Measurements from ENCODE around the gene FAM114A2. TPM values are rescaled to one million over a fixed set of nuclear protein-coding genes. Genes with fewer than 3 reads are reported as not detected.

The FAM114A2 gene
- 10 to 100 TPM in 1 of 2 donors, 1 to 10 TPM in 1; 8.9 to 31.1 TPM for total RNA-seq

DNA sequence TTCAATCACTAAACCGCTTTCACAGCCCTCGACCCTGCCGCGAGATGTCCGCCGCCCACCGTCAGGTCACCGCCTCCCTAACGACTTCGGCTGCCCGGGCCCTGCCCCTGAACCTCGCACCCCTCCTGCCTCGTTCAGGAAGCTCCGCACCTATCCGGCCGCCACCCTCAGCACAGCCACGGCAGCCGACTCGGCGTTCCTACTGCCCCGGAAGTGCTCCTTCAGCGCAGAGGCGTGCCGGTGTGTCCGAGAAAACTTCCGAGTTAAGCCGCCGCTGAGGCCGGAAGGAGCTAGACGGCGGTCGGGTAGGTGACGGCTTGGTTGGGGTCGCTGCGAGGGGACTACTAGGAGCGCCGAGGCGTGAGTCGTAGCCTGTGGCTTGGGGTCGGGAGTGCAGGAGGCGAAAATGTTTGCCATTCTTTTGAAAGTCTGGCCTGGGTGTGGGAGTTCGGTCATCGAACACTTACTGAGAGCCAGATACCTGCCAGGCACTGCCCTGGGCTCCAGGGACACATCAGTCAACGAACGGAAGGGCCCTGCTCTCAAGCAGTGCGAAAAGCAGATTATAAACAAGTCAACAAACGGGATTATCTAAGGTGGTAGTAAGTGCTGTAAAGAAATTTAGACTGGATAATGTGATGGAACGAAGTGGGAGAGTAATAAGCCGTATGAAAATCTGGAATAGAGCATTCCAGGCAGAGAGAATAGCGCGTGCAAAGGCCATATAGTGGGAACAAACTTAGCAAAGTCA, at the start of gene FAM114A2, which contains the start of gene MFAP3:
Gene FAM114A2 (minus strand): TSS at position 204 of the 751 bp plus-strand sequence. CDS start 3,957 bp downstream, outside the sequence.
Gene MFAP3 (plus strand): TSS at position 261 of the 751 bp plus-strand sequence. CDS start 10,756 bp downstream, outside the sequence.
- Histone ChIP-seq H3K36me3 (replicated peaks in 1 of 2; ENCODE audit: insufficient read depth in 1 of 2, low read depth in 2 of 2) (no peaks in the 10 kb centered on the region), H3K9me3 (no peaks in the 10 kb centered on the region), H3K27me3 (no peaks in the 10 kb centered on the region), H3K4me1 (peaks cover 16% of the 10 kb centered on the region), H3K27ac (peak within 1 kb of the TSS; percentile 70 to 91 (median 80)), H3K4me3 (peak within 1 kb of the TSS; percentile 92 to 97)
- intact Hi-C loops (cut with DNase I), result no loop called here
- WGBS, 2 donors, result 0 to 1% methylated on average over 38 to 51 of the region's 51 CpGs
- ATAC-seq (peak; percentile 98), DNase-seq (peak; percentile 88 to 90 (median 90))
- TF ChIP-seq CTCF (IDR thresholded peaks at IDR 0.05) (peak in 2 of 7 experiments; percentile 3 to 7), POLR2A (IDR thresholded peaks at IDR 0.05) (peak; percentile 75 to 95 (median 92))

GRCh38 chr5:154087260-154087659, 48.5 kb upstream of the FAM114A2 start:
- TF ChIP-seq POLR2A (IDR thresholded peaks at IDR 0.05), result no peak
- TF ChIP-seq CTCF (IDR thresholded peaks at IDR 0.05), result no peak
- peak; percentile 38 for ATAC-seq
- intact Hi-C loops (cut with DNase I), result no loop called here
- Histone ChIP-seq H3K27ac (no peak overlapping the region), H3K9me3 (no peaks in the 10 kb centered on the region), H3K4me1 (no peaks in the 10 kb centered on the region), H3K4me3 (no peak overlapping the region), H3K27me3 (no peaks in the 10 kb centered on the region), H3K36me3 (replicated peaks in 1 of 2; ENCODE audit: insufficient read depth in 1 of 2, low read depth in 2 of 2) (no peaks in the 10 kb centered on the region)
- peak in 1 of 4 donors; percentile 28 for DNase-seq
- 21 to 28% methylated on average over 2 of the region's 2 CpGs for WGBS, 2 donors

- DNase-seq, result no peak
- 70 to 77% methylated on average over 4 of the region's 4 CpGs for WGBS, 2 donors
- Histone ChIP-seq H3K27ac (no peak overlapping the region), H3K4me3 (no peak overlapping the region), H3K9me3 (no peaks in the 10 kb centered on the region), H3K4me1 (no peaks in the 10 kb centered on the region), H3K27me3 (no peaks in the 10 kb centered on the region), H3K36me3 (replicated peaks in 1 of 2; ENCODE audit: insufficient read depth in 1 of 2, low read depth in 2 of 2) (no peaks in the 10 kb centered on the region)
- TF ChIP-seq POLR2A (IDR thresholded peaks at IDR 0.05), result no peak
- no peak for ATAC-seq
- intact Hi-C loops (cut with DNase I), result no loop called here
These were observed 47.9 kb upstream of the FAM114A2 start for GRCh38 chr5:154086641-154087040.

- Histone ChIP-seq H3K27me3 (no peaks in the 10 kb centered on the region), H3K4me1 (no peaks in the 10 kb centered on the region), H3K4me3 (no peak overlapping the region), H3K27ac (no peak overlapping the region), H3K36me3 (replicated peaks in 1 of 2; ENCODE audit: insufficient read depth in 1 of 2, low read depth in 2 of 2) (no peaks in the 10 kb centered on the region), H3K9me3 (no peaks in the 10 kb centered on the region)
- ATAC-seq (no peak), DNase-seq (no peak)
- intact Hi-C loops (cut with DNase I), result no loop called here
- TF ChIP-seq CTCF (IDR thresholded peaks at IDR 0.05) (no peak), POLR2A (IDR thresholded peaks at IDR 0.05) (no peak)
- WGBS, 2 donors, result 48 to 61% methylated on average over 3 of the region's 3 CpGs
These were observed 47.4 kb upstream of the FAM114A2 start for GRCh38 chr5:154086146-154086545.

DNA sequence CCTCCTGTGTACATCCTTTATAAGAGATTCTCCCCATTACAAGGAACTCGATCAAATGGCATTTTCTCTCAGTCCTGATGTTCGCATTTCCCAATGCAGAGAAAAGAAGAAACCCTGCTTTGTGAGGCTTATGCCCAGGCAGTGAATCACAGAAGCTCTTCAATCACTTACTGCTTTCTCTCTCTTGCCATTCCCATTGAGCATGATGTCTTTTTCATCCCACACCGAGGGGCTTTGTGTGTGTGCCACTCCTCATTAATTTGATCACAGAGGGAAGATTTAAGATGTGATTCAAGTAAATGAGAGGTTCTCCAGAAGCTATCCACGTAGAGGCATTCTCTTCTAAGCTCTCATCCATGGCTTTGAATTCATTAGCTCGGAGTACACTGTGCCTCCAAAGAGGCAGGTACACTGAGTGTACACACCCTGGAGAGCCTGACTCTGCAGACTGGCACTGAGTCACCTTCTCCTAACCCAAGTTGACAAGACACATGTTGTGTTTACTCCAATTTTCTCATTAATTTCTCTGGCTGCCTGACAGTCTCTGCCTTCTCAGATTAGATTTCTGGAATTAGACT, 45.4 kb upstream of the FAM114A2 start:
- no peak overlapping the region for H3K4me3 ChIP-seq
- intact Hi-C loops (cut with DNase I), result no loop called here
- no peak for DNase-seq
- H3K9me3 ChIP-seq, result no peaks in the 10 kb centered on the region
- no peaks in the 10 kb centered on the region for H3K36me3 ChIP-seq (replicated peaks in 1 of 2; ENCODE audit: insufficient read depth in 1 of 2, low read depth in 2 of 2)
- H3K27me3 ChIP-seq, result no peaks in the 10 kb centered on the region
- WGBS, 2 donors, result 78 to 87% methylated on average over 5 of the region's 5 CpGs
- TF ChIP-seq POLR2A (IDR thresholded peaks at IDR 0.05), result no peak
- TF ChIP-seq CTCF (IDR thresholded peaks at IDR 0.05), result no peak
- no peaks in the 10 kb centered on the region for H3K4me1 ChIP-seq
- H3K27ac ChIP-seq, result no peak overlapping the region
- ATAC-seq, result no peak

Data from body of pancreas (tissue), 4 donors.